Measurements from ENCODE around the gene CCDC88C. TPM values are rescaled to one million over a fixed set of nuclear protein-coding genes. Genes with fewer than 3 reads are reported as not detected.

The CCDC88C gene
- total RNA-seq, 6 experiments from 2014 or later, result 0.09 to 0.61 (median 0.19) TPM; not detected in 3

GRCh38 chr14:91389150-91389549, 28.5 kb downstream of the CCDC88C start:
- no peak for DNase-seq
- Mint-ChIP-seq H3K27me3 (ENCODE audit: insufficient read depth) (peaks cover 41% of the 10 kb centered on the region), H3K9me3 (no peaks in the 10 kb centered on the region), H3K36me3 (ENCODE audit: low read depth) (no peaks in the 10 kb centered on the region), H3K4me1 (ENCODE audit: low read depth) (peaks cover 8% of the 10 kb centered on the region; the same call in 1 of the 2 replicates), H3K4me3 (no peak overlapping the region), H3K27ac (no peak overlapping the region)
- TF ChIP-seq CTCF (IDR thresholded peaks at IDR 0.05), result no peak

- Mint-ChIP-seq H3K27ac (no peak overlapping the region), H3K4me3 (no peak overlapping the region), H3K9me3 (no peaks in the 10 kb centered on the region), H3K36me3 (ENCODE audit: low read depth) (no peaks in the 10 kb centered on the region), H3K27me3 (ENCODE audit: insufficient read depth) (peaks cover 36% of the 10 kb centered on the region), H3K4me1 (ENCODE audit: low read depth) (peaks cover 8% of the 10 kb centered on the region; the same call in 1 of the 2 replicates)
- no peak for TF ChIP-seq CTCF (IDR thresholded peaks at IDR 0.05)
- DNase-seq, result peak; percentile 32
Measured at GRCh38 chr14:91388551-91388975, 29.1 kb downstream of the CCDC88C start.

GRCh38 chr14:91387951-91388381, 29.7 kb downstream of the CCDC88C start:
- Mint-ChIP-seq H3K36me3 (ENCODE audit: low read depth) (no peaks in the 10 kb centered on the region), H3K27me3 (ENCODE audit: insufficient read depth) (peaks cover 39% of the 10 kb centered on the region), H3K27ac (no peak overlapping the region)

GRCh38 chr14:91387169-91387835, 30.3 kb downstream of the CCDC88C start:
- no peak for TF ChIP-seq CTCF (IDR thresholded peaks at IDR 0.05)
- Mint-ChIP-seq H3K36me3 (ENCODE audit: low read depth) (no peaks in the 10 kb centered on the region), H3K27me3 (ENCODE audit: insufficient read depth) (peaks cover 44% of the 10 kb centered on the region), H3K4me1 (ENCODE audit: low read depth) (peaks cover 8% of the 10 kb centered on the region; the same call in 1 of the 2 replicates), H3K9me3 (no peaks in the 10 kb centered on the region), H3K27ac (no peak overlapping the region), H3K4me3 (no peak overlapping the region)
- DNase-seq, result no peak

More at GRCh38 chr14:91387951-91388381, 29.7 kb downstream of the CCDC88C start:
- no peak for TF ChIP-seq CTCF (IDR thresholded peaks at IDR 0.05)
- Mint-ChIP-seq H3K4me1 (ENCODE audit: low read depth) (peaks cover 8% of the 10 kb centered on the region; the same call in 1 of the 2 replicates), H3K9me3 (no peaks in the 10 kb centered on the region), H3K4me3 (no peak overlapping the region)
- no peak for DNase-seq

GRCh38 chr14:91385697-91386096, 31.9 kb downstream of the CCDC88C start:
- no peak for DNase-seq
- H3K27me3 Mint-ChIP-seq (ENCODE audit: insufficient read depth), result peaks cover 52% of the 10 kb centered on the region
- H3K36me3 Mint-ChIP-seq (ENCODE audit: low read depth), result no peaks in the 10 kb centered on the region
- H3K27ac Mint-ChIP-seq, result no peak overlapping the region
- TF ChIP-seq CTCF (IDR thresholded peaks at IDR 0.05), result no peak
- H3K4me3 Mint-ChIP-seq, result no peak overlapping the region
- H3K9me3 Mint-ChIP-seq, result no peaks in the 10 kb centered on the region
- peaks cover 8% of the 10 kb centered on the region; the same call in 1 of the 2 replicates for H3K4me1 Mint-ChIP-seq (ENCODE audit: low read depth)

Data from HFFc6 (cell line).